ENCODE data around the gene HDAC5.

The HDAC5 gene

DNA sequence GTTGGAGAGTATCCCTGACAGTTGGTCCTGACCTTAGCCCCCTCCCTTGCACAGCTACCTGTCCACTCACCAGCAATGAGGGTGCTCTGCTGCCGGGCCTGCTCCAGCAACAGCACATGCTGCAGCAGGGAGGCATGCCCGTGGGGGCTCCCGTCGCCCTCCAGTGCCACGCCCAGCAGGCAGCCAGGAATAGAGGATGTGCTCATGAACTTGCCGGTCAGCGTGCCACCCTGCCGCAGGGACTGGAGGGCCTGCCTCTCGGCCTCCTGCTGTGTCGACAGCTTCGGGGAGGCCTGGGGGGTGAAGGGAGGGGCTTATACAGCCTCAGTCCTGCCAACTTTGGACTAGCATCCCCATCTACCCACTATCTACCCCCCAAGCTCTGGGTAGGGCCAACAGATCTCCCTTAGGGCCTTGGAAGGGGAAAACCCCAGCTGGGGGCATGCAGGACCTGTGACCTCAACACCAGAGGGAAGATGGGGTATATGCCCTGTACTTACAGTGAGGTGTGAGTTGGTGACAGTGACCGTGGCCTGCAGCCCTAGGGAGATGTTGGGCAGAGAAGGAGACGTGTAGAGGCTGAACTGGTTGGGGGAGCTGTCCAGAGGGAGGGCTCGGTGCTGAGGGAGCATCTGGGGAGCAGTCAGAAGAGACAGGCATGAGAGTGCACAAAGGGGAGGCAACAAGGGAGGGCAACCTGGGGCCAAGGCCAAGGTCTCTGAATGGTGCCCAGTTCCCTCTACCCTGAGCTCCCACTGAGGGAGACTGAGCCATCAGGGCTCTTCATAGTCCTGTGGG is 32.0 kb downstream of the HDAC5 start:
- peaks cover 71% of the 10 kb centered on the region for H3K36me3 ChIP-seq

GRCh38 chr17:44088254-44088653 is 35.2 kb downstream of the HDAC5 start:
- H3K4me1 ChIP-seq (ENCODE audit: control insufficient read depth in 1 of 2, insufficient read depth in 1 of 2, low read depth in 1 of 2, low read length in 1 of 2), result no peaks in the 10 kb centered on the region
- H3K36me3 ChIP-seq, result peaks cover 97% of the 10 kb centered on the region
- no peaks in the 10 kb centered on the region for H3K27me3 ChIP-seq
- no peak overlapping the region for H3K27ac ChIP-seq
- H3K4me3 ChIP-seq (ENCODE audit: low read depth in 1 of 2, low read length in 1 of 2), result no peak overlapping the region
- no peaks in the 10 kb centered on the region for H3K9me3 ChIP-seq
- no peak for TF ChIP-seq CTCF (IDR thresholded peaks at IDR 0.05)

More for the DNA sequence above, 32.0 kb downstream of the HDAC5 start:
- Histone ChIP-seq H3K4me3 (ENCODE audit: low read depth in 1 of 2, low read length in 1 of 2) (no peak overlapping the region), H3K27me3 (no peaks in the 10 kb centered on the region), H3K9me3 (no peaks in the 10 kb centered on the region), H3K4me1 (ENCODE audit: control insufficient read depth in 1 of 2, insufficient read depth in 1 of 2, low read depth in 1 of 2, low read length in 1 of 2) (peaks cover 8 to 11% of the 10 kb centered on the region in 2 experiments), H3K27ac (no peak overlapping the region)
- no peak for TF ChIP-seq CTCF (IDR thresholded peaks at IDR 0.05)

DNA sequence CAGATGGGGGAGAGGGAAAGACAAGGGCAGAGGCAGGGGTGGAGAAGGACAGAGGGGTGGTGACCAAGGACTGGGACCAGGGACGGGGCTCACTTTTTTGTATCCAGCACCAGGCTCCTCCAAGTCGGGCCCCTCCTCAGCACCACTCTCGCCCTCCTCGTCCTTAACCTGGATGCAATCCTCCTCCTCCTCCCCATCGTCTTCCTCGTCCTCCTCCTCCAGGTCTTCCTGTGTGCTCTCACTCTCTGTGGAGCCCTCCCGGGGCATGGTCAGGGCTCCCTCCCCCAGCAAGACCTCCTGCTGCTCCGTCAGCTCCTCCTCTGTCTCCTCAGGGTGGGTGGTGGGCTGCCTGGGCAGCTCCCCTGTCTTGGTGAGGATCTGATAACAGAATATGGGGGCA is 36.1 kb downstream of the HDAC5 start:
- Histone ChIP-seq H3K27me3 (no peaks in the 10 kb centered on the region), H3K4me1 (ENCODE audit: control insufficient read depth in 1 of 2, insufficient read depth in 1 of 2, low read depth in 1 of 2, low read length in 1 of 2) (no peaks in the 10 kb centered on the region), H3K4me3 (ENCODE audit: low read depth in 1 of 2, low read length in 1 of 2) (no peak overlapping the region), H3K9me3 (no peaks in the 10 kb centered on the region), H3K36me3 (peaks cover 97% of the 10 kb centered on the region), H3K27ac (no peak overlapping the region)
- TF ChIP-seq CTCF (IDR thresholded peaks at IDR 0.05), result no peak

DNA sequence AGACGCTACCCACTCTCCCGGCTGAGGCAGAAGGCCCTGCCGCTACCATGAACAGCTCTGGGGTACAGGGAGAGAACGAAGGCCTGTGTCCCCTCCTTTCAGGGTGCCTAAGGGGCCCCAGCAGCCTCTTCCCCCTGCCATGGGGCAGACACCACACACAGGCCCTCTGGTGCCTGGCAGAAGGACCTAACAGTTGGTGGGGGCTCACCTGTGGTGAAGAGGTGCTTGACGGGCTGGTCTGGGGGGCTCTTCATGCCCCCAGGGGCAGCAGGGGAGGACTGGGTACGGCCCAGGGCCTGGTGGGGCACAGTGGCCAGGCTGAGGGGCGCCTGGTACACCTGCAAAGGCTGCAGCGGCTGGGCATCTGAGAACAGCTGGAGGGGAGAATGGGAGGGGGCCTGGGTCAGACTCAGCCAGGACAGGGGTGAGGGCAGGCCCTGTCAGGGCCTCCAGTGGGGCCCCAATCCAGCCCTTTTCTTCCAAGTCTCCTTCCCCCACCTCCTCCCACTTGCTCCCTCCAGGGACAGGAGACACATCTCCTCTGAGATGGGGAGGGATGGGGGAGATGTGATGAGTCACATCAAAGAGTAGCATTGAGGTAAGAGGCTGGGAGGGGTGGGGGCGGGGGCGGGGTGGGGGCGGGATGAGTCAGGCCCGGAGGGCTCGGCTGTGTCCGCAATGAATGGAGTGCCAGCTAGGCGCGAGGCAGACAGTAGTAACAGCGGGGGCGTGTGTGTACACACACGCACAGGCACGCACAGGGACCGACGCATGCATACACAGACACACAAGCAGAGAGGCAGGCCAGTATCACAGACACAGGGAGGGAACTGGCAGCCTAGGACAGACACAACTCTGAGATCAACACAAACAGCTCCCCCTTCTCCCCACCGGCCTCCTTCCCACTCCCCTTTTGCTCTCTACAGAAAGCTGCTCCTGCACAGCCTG is 36.8 kb downstream of the HDAC5 start:
- H3K36me3 ChIP-seq, result peaks cover 97% of the 10 kb centered on the region
- no peaks in the 10 kb centered on the region for H3K27me3 ChIP-seq
- H3K4me1 ChIP-seq (ENCODE audit: control insufficient read depth in 1 of 2, insufficient read depth in 1 of 2, low read depth in 1 of 2, low read length in 1 of 2), result no peaks in the 10 kb centered on the region
- H3K27ac ChIP-seq, result no peak overlapping the region
- no peaks in the 10 kb centered on the region for H3K9me3 ChIP-seq
- TF ChIP-seq CTCF (IDR thresholded peaks at IDR 0.05), result no peak
- H3K4me3 ChIP-seq (ENCODE audit: low read depth in 1 of 2, low read length in 1 of 2), result no peak overlapping the region

DNA sequence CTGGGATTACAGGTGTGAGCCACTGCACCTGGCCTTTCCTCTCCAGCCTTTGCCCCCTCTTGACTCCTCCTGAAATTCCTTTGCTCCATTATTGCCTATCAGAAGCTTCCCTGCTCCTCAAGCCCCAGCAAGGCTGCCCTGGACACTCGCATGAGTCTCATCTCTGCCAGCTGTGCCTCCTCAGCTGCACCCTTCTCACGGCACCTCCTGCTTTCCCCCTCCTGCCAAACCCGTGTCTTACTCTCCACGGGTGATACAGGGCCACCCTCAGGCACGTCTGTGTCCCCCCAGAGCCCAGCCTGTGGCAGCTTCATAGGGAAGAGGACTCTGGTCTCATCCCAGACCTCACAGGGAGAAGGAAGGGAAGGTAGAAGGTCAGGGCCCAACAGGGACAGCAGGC is 37.5 kb downstream of the HDAC5 start:
- no peaks in the 10 kb centered on the region for H3K4me1 ChIP-seq (ENCODE audit: control insufficient read depth in 1 of 2, insufficient read depth in 1 of 2, low read depth in 1 of 2, low read length in 1 of 2)
- H3K27ac ChIP-seq, result no peak overlapping the region
- H3K4me3 ChIP-seq (ENCODE audit: low read depth in 1 of 2, low read length in 1 of 2), result no peak overlapping the region
- peaks cover 97% of the 10 kb centered on the region for H3K36me3 ChIP-seq
- H3K27me3 ChIP-seq, result no peaks in the 10 kb centered on the region
- TF ChIP-seq CTCF (IDR thresholded peaks at IDR 0.05), result no peak
- H3K9me3 ChIP-seq, result no peaks in the 10 kb centered on the region
